Esophagus squamous epithelium (tissue), 4 donors: ENCODE measurements around the gene NPSR1.

Experiments used
- POLR2A ChIP-seq, 4 donors: fragments of 450-650 bp; IDR thresholded peaks; one replicate each; pipeline ENCODE4 v1.6.1; 2017; ENCODE audit warnings: antibody characterized with exemption in 4 of 4, mild to moderate bottlenecking in 4 of 4, moderate library complexity in 3 of 4
- TF ChIP-seq, protein P1 (sequence below), 6 experiments: fragments of 450-650 bp in 4 of 6; fragments of 200-600 bp in 2 of 6; sonication (generic) in 2 of 6; IDR thresholded peaks; one replicate each; pipeline ENCODE4 v1.5.1; 2016 to 2019; ENCODE audit warnings: antibody characterized with exemption in 6 of 6, mild to moderate bottlenecking in 4 of 6, moderate library complexity in 4 of 6

DNA sequence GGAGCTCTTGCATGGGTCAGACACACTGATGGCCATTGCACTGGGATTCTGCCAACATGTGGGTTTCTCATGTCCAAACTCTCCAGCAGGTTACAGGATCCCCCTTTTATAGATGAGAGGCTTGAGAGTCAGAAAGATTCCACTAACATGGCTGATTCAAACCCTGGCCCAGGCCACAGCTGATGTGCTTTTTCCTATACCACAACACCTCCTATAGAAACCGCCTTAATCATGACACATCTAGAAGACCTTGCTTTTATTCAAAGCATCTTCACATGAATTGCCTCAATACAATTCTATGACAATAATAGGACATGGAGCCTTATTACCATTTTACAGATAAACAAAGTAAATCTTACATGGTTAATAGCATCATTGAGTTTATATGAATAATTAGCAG, 190.7 kb downstream of the NPSR1 start:
- TF ChIP-seq, protein P1, sequence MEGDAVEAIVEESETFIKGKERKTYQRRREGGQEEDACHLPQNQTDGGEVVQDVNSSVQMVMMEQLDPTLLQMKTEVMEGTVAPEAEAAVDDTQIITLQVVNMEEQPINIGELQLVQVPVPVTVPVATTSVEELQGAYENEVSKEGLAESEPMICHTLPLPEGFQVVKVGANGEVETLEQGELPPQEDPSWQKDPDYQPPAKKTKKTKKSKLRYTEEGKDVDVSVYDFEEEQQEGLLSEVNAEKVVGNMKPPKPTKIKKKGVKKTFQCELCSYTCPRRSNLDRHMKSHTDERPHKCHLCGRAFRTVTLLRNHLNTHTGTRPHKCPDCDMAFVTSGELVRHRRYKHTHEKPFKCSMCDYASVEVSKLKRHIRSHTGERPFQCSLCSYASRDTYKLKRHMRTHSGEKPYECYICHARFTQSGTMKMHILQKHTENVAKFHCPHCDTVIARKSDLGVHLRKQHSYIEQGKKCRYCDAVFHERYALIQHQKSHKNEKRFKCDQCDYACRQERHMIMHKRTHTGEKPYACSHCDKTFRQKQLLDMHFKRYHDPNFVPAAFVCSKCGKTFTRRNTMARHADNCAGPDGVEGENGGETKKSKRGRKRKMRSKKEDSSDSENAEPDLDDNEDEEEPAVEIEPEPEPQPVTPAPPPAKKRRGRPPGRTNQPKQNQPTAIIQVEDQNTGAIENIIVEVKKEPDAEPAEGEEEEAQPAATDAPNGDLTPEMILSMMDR (IDR thresholded peaks at IDR 0.05) = no peak
- no peak for TF ChIP-seq POLR2A (IDR thresholded peaks at IDR 0.05)
